ENCODE measurements around the gene GRIK4.

The GRIK4 gene

GRCh38 chr11:120969993-120970392, 458.4 kb downstream of the GRIK4 start:
- in situ Hi-C loops (cut with MboI; ENCODE audit: low sequenced_read_pairs), result no loop called here
- Histone ChIP-seq H3K36me3 (replicated peaks) (no peaks in the 10 kb centered on the region), H3K4me3 (no peak overlapping the region), H3K4me1 (no peaks in the 10 kb centered on the region; the same call in 1 of the 2 replicates), H3K27me3 (ENCODE audit: low read depth) (no peaks in the 10 kb centered on the region), H3K9me3 (no peaks in the 10 kb centered on the region)
- no peak for DNase-seq (ENCODE audit: low spot score in 2 of 2)

GRCh38 chr11:120971825-120972224, 460.3 kb downstream of the GRIK4 start:
- Histone ChIP-seq H3K4me3 (no peak overlapping the region), H3K27me3 (ENCODE audit: low read depth) (no peaks in the 10 kb centered on the region), H3K4me1 (no peaks in the 10 kb centered on the region; the same call in 1 of the 2 replicates)

DNA sequence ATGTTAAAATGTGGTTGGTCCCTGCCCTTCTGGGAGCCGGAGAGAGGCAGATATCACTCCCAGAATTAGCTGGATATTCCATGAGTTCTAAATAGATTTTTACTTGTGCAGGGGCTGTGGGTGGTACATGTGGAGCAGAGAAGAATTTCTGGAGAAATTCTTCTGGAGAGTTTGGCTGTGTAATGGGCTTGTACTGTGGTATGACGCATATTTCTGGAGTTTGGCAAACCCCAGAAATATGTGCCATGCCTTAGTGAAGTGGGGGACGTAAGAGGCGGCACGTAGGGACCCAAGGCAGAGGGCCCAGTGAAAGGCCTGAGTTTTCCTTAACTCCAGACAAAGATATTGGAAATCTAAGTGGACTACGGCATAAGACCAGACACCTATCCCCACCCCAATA, 461.1 kb downstream of the GRIK4 start:
- Histone ChIP-seq H3K36me3 (replicated peaks) (no peaks in the 10 kb centered on the region), H3K9me3 (no peaks in the 10 kb centered on the region), H3K4me1 (no peaks in the 10 kb centered on the region; the same call in 1 of the 2 replicates), H3K4me3 (no peak overlapping the region), H3K27me3 (ENCODE audit: low read depth) (no peaks in the 10 kb centered on the region)
- no peak for DNase-seq (ENCODE audit: low spot score in 2 of 2)
- in situ Hi-C loops (cut with MboI; ENCODE audit: low sequenced_read_pairs), result no loop called here

More at GRCh38 chr11:120971825-120972224, 460.3 kb downstream of the GRIK4 start:
- no peaks in the 10 kb centered on the region for H3K9me3 ChIP-seq
- in situ Hi-C loops (cut with MboI; ENCODE audit: low sequenced_read_pairs), result no loop called here
- H3K36me3 ChIP-seq (replicated peaks), result no peaks in the 10 kb centered on the region
- DNase-seq (ENCODE audit: low spot score in 2 of 2), result no peak

DNA sequence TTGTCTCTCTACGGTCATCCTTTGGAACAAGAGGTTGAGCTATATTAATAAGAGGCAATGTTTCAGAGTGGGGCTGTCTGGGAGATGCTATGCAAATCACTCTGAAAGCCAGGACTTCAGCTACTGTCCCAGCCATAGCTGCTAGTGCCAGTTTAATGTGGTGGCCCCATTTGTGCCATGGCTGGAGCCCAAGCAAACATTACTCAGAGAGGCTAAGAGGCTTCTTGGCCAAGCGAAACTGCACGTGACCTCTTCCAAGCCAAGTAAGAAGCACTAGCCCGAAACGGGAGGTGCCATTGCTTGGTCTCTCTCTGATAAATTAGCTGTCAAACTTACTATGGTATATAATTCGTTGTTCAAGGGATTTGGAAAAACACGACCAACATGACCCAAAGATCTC, 462.0 kb downstream of the GRIK4 start:
- Histone ChIP-seq H3K9me3 (no peaks in the 10 kb centered on the region), H3K4me3 (no peak overlapping the region), H3K4me1 (no peaks in the 10 kb centered on the region; the same call in 1 of the 2 replicates), H3K36me3 (replicated peaks) (no peaks in the 10 kb centered on the region), H3K27me3 (ENCODE audit: low read depth) (no peaks in the 10 kb centered on the region)
- in situ Hi-C loops (cut with MboI; ENCODE audit: low sequenced_read_pairs), result no loop called here
- no peak for DNase-seq (ENCODE audit: low spot score in 2 of 2)

DNA sequence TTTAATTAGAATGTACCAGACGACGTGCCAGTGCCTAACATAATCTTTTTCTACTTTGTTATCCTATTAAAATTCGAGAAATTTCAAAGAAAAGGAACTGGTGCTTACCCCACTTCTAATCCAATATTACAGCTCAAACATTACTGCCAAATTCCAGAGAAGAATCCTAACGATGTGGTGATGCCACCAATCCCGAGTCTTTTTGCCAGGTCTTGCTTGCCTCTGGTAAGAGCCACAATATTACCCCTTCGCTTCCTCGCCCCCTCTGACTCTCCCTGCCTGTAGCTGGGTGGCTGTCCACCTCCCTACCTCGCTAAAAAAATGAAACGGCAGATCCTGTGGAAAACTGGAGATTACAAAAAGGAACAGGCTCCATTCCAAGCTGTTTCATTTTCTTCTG, 462.9 kb downstream of the GRIK4 start:
- in situ Hi-C loops (cut with MboI; ENCODE audit: low sequenced_read_pairs), result no loop called here
- H3K4me3 ChIP-seq, result no peak overlapping the region
- H3K4me1 ChIP-seq, result no peaks in the 10 kb centered on the region; the same call in 1 of the 2 replicates
- H3K9me3 ChIP-seq, result no peaks in the 10 kb centered on the region
- DNase-seq (ENCODE audit: low spot score in 2 of 2), result no peak
- no peaks in the 10 kb centered on the region for H3K27me3 ChIP-seq (ENCODE audit: low read depth)
- no peaks in the 10 kb centered on the region for H3K36me3 ChIP-seq (replicated peaks)

GRCh38 chr11:120974965-120975364, 463.4 kb downstream of the GRIK4 start:
- Histone ChIP-seq H3K4me3 (no peak overlapping the region), H3K27me3 (ENCODE audit: low read depth) (no peaks in the 10 kb centered on the region), H3K36me3 (replicated peaks) (no peaks in the 10 kb centered on the region), H3K4me1 (no peaks in the 10 kb centered on the region; the same call in 1 of the 2 replicates), H3K9me3 (no peaks in the 10 kb centered on the region)
- in situ Hi-C loops (cut with MboI; ENCODE audit: low sequenced_read_pairs), result no loop called here
- DNase-seq (ENCODE audit: low spot score in 2 of 2), result no peak

- H3K36me3 ChIP-seq (replicated peaks), result no peaks in the 10 kb centered on the region
- no peak for DNase-seq (ENCODE audit: low spot score in 2 of 2)
- in situ Hi-C loops (cut with MboI; ENCODE audit: low sequenced_read_pairs), result no loop called here
- H3K27me3 ChIP-seq (ENCODE audit: low read depth), result no peaks in the 10 kb centered on the region
- no peaks in the 10 kb centered on the region for H3K9me3 ChIP-seq
- no peaks in the 10 kb centered on the region; the same call in 1 of the 2 replicates for H3K4me1 ChIP-seq
- H3K4me3 ChIP-seq, result no peak overlapping the region
Measured at GRCh38 chr11:120977266-120978137, 466.0 kb downstream of the GRIK4 start.

GRCh38 chr11:120978701-120979100, 467.2 kb downstream of the GRIK4 start:
- H3K9me3 ChIP-seq, result no peaks in the 10 kb centered on the region
- DNase-seq (ENCODE audit: low spot score in 2 of 2), result no peak
- H3K4me3 ChIP-seq, result no peak overlapping the region
- in situ Hi-C loops (cut with MboI; ENCODE audit: low sequenced_read_pairs), result no loop called here
- no peaks in the 10 kb centered on the region for H3K36me3 ChIP-seq (replicated peaks)
- no peaks in the 10 kb centered on the region; the same call in 1 of the 2 replicates for H3K4me1 ChIP-seq
- H3K27me3 ChIP-seq (ENCODE audit: low read depth), result no peaks in the 10 kb centered on the region

DNA sequence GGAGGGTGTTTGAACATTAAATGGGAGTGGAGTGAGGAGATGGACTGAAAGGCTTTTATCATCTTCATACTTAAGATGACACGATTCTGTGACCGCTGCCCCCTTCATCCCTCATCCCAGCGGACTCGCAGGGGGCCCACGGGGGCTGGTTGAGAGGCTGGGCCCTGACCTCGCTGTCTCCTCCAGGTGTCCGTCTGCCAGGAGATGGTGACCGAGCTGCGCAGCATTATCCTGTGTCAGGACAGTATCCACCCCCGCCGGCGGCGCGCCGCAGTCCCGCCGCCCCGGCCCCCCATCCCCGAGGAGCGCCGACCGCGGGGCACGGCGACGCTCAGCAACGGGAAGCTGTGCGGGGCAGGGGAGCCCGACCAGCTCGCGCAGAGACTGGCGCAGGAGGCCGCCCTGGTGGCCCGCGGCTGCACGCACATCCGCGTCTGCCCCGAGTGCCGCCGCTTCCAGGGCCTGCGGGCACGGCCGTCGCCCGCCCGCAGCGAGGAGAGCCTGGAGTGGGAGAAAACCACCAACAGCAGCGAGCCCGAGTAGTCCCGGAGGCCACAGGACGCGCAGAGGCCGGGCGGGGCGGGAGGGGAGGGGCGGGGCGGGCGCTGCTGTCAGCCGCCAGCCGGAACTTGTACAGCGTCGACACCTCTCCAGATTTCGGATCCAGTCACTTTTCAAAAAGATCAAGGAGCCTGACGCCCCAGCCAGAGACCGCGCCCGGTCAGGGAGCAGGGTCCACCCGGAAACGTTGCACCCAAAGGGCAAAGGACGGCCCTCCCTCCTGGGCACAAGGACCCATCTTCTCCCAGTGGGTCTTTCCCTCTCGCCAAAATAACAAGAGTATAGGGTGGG, 474.4 kb downstream of the GRIK4 start:
- peaks cover 12% of the 10 kb centered on the region; the same call in 1 of the 2 replicates for H3K4me1 ChIP-seq
- in situ Hi-C loops (cut with MboI; ENCODE audit: low sequenced_read_pairs), result no loop called here
- no peaks in the 10 kb centered on the region for H3K27me3 ChIP-seq (ENCODE audit: low read depth)
- DNase-seq (ENCODE audit: low spot score in 2 of 2), result peak; percentile 33 to 71
- H3K36me3 ChIP-seq (replicated peaks), result no peaks in the 10 kb centered on the region
- no peaks in the 10 kb centered on the region for H3K9me3 ChIP-seq
- H3K4me3 ChIP-seq, result peak overlapping the region; percentile 10

- Histone ChIP-seq H3K36me3 (replicated peaks) (no peaks in the 10 kb centered on the region), H3K9me3 (no peaks in the 10 kb centered on the region), H3K27me3 (ENCODE audit: low read depth) (no peaks in the 10 kb centered on the region), H3K4me3 (no peak overlapping the region), H3K4me1 (peaks cover 12% of the 10 kb centered on the region; the same call in 1 of the 2 replicates)
- DNase-seq (ENCODE audit: low spot score in 2 of 2), result no peak
- in situ Hi-C loops (cut with MboI; ENCODE audit: low sequenced_read_pairs), result no loop called here
Measured at GRCh38 chr11:120988603-120989002, 477.1 kb downstream of the GRIK4 start.

GRCh38 chr11:120991830-120992686, 480.5 kb downstream of the GRIK4 start:
- Histone ChIP-seq H3K4me1 (peaks cover 6% of the 10 kb centered on the region; the same call in 1 of the 2 replicates), H3K36me3 (replicated peaks) (no peaks in the 10 kb centered on the region), H3K27me3 (ENCODE audit: low read depth) (no peaks in the 10 kb centered on the region), H3K9me3 (no peaks in the 10 kb centered on the region), H3K4me3 (no peak overlapping the region)
- in situ Hi-C loops (cut with MboI; ENCODE audit: low sequenced_read_pairs), result no loop called here
- DNase-seq (ENCODE audit: low spot score in 2 of 2), result no peak

DNA sequence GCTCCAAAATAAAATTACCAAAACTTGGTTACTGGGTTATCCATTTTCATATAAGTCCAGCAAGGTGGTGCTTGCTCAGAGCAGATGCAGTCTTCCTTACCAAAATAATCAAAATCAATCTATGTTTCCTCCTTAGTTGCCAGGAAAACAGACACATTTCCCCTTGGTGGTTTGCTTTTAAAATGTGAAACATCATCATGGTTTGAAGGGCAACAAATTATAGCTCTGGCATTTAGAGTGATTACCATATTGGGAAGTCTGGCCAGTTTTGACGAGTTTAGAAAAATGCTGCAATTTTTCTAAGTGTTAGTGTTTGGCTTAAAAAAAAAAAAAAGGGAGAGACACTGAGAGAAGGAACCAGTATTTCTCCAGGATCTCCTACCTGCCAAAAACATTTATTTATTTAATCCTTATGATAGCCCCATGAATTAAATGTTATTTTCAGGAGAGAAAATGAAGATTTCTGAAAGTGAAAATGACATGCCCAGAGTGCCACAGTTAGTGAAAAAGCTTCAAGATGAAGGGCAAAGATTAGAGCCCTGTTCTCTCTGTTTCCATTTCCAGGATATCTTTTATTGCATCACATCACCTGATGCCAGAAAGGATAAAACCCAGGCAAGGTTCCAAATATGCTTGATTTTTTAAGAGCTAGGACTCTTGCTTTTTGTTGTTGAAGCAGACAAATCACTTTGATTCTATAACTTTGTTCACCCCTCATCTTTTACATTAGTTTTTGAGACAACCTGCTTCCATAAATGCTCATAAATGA, 482.7 kb downstream of the GRIK4 start:
- Histone ChIP-seq H3K4me3 (no peak overlapping the region), H3K9me3 (no peaks in the 10 kb centered on the region), H3K27me3 (ENCODE audit: low read depth) (no peaks in the 10 kb centered on the region), H3K4me1 (no peaks in the 10 kb centered on the region), H3K36me3 (replicated peaks) (no peaks in the 10 kb centered on the region)
- in situ Hi-C loops (cut with MboI; ENCODE audit: low sequenced_read_pairs), result no loop called here
- DNase-seq (ENCODE audit: low spot score in 2 of 2), result no peak
